ENCODE measurements around the gene NAPEPLD.
"Not testable (repeated sequence)": the region's sequence is repeated elsewhere in the genome, so short reads cannot be mapped to it uniquely, and the experiment has no call there.

The NAPEPLD gene

GRCh38 chr7:103116991-103117390 lies 31.9 kb downstream of the NAPEPLD start:
- no peak overlapping the region for H3K27ac ChIP-seq
- no peak for TF ChIP-seq CTCF (IDR thresholded peaks at IDR 0.05; ENCODE audit: low read depth, low read length)
- H3K27me3 ChIP-seq (ENCODE audit: insufficient read depth, low read depth, severe bottlenecking) = no peaks in the 10 kb centered on the region
- H3K9me3 ChIP-seq (ENCODE audit: severe bottlenecking) = no peaks in the 10 kb centered on the region
- no peak for DNase-seq
- no peak overlapping the region for H3K4me3 ChIP-seq (ENCODE audit: low read depth, low read length)
- peaks cover 18% of the 10 kb centered on the region for H3K36me3 ChIP-seq

GRCh38 chr7:103116511-103116910 lies 32.4 kb downstream of the NAPEPLD start:
- no peak for DNase-seq
- TF ChIP-seq CTCF (IDR thresholded peaks at IDR 0.05; ENCODE audit: low read depth, low read length) = no peak
- Histone ChIP-seq H3K36me3 (peaks cover 15% of the 10 kb centered on the region), H3K27ac (no peak overlapping the region), H3K9me3 (ENCODE audit: severe bottlenecking) (no peaks in the 10 kb centered on the region), H3K4me3 (ENCODE audit: low read depth, low read length) (no peak overlapping the region), H3K27me3 (ENCODE audit: insufficient read depth, low read depth, severe bottlenecking) (no peaks in the 10 kb centered on the region)

- Histone ChIP-seq H3K27ac (no peak overlapping the region), H3K4me3 (ENCODE audit: low read depth, low read length) (no peak overlapping the region), H3K27me3 (ENCODE audit: insufficient read depth, low read depth, severe bottlenecking) (no peaks in the 10 kb centered on the region), H3K9me3 (ENCODE audit: severe bottlenecking) (no peaks in the 10 kb centered on the region), H3K36me3 (peaks cover 8% of the 10 kb centered on the region)
- no peak for TF ChIP-seq CTCF (IDR thresholded peaks at IDR 0.05; ENCODE audit: low read depth, low read length)
- no peak for DNase-seq
Measured at GRCh38 chr7:103115771-103116170, 33.1 kb downstream of the NAPEPLD start.

GRCh38 chr7:103114576-103115008 lies 34.3 kb downstream of the NAPEPLD start:
- no peak for DNase-seq
- H3K36me3 ChIP-seq = peaks cover 4% of the 10 kb centered on the region; the same call in 1 of the 2 replicates
- H3K4me3 ChIP-seq (ENCODE audit: low read depth, low read length) = no peak overlapping the region
- no peak overlapping the region for H3K27ac ChIP-seq
- no peaks in the 10 kb centered on the region for H3K9me3 ChIP-seq (ENCODE audit: severe bottlenecking)
- TF ChIP-seq CTCF (IDR thresholded peaks at IDR 0.05; ENCODE audit: low read depth, low read length) = no peak
- H3K27me3 ChIP-seq (ENCODE audit: insufficient read depth, low read depth, severe bottlenecking) = no peaks in the 10 kb centered on the region

GRCh38 chr7:103113164-103113563 lies 35.7 kb downstream of the NAPEPLD start:
- no peak for DNase-seq
- no peaks in the 10 kb centered on the region for H3K9me3 ChIP-seq (ENCODE audit: severe bottlenecking)
- H3K27ac ChIP-seq = no peak overlapping the region
- H3K36me3 ChIP-seq = no peaks in the 10 kb centered on the region
- no peak for TF ChIP-seq CTCF (IDR thresholded peaks at IDR 0.05; ENCODE audit: low read depth, low read length)
- H3K4me3 ChIP-seq (ENCODE audit: low read depth, low read length) = no peak overlapping the region
- H3K27me3 ChIP-seq (ENCODE audit: insufficient read depth, low read depth, severe bottlenecking) = no peaks in the 10 kb centered on the region

- not testable (repeated sequence) for H3K36me3 ChIP-seq; H3K27me3 ChIP-seq (ENCODE audit: insufficient read depth, low read depth, severe bottlenecking); H3K4me3 ChIP-seq (ENCODE audit: low read depth, low read length); H3K27ac ChIP-seq; DNase-seq; H3K9me3 ChIP-seq (ENCODE audit: severe bottlenecking)
Measured at GRCh38 chr7:103106703-103107070, 42.2 kb downstream of the NAPEPLD start.
